ENCODE data around the gene GALE. TPM values are rescaled to one million over a fixed set of nuclear protein-coding genes. Genes with fewer than 3 reads are reported as not detected.
A peak's percentile ranks its signal among the peaks of the same experiment; 100 is the strongest.
"Not testable (repeated sequence)": the region's sequence is repeated elsewhere in the genome, so short reads cannot be mapped to it uniquely, and the experiment has no call there.

The GALE gene
- 61.6 TPM for total RNA-seq

DNA sequence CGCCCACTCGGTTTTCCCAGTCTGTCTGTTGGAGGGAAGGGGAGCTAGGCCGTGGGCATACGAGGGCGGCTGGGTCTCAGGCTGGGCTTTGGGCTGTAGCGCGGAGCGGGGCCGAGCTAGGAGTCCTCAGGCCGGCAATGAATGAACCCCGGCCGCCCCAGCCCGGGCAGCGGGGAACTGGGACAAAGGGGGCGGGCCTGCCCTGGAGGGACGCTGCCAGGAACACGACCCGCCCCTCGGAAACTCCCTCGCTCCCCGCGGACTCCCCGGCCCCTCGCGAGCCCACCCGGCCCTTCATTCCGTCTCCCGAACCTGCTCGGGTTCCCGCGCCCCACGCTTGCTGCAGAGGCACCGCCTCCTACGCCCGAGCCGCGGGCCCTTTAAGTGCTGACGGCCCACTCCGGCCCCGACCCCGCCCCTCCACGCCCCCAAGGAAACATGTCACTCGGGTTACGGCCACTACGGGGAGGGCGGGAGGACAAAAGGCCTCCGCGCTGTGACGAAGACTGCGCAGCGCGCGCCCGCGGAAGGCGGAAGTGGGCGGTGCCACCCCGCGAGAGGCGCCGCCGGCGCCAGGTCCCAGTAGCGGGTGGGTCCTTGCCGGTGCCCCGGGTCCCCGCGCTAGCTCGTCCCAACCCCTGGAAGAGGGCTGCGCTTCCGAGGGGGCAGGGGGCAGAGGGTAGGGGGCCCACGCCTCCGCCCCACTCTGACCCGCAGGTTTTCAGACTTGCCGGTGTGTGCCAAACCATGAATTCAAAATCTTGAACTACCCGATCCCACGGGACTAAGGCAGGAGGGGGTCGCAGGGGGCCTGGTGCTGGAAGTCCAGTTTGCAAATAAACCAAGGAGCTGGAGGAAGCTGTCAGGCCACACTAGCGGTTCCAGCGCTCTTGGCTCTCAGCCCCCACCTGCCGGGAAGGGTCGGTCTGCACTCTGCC lies at the start of gene GALE:
TSS of gene GALE (minus strand) at position 355 of the 938 bp plus-strand sequence. CDS start 1,747 bp downstream, outside the sequence.
- peak; percentile 89 for ATAC-seq

DNA sequence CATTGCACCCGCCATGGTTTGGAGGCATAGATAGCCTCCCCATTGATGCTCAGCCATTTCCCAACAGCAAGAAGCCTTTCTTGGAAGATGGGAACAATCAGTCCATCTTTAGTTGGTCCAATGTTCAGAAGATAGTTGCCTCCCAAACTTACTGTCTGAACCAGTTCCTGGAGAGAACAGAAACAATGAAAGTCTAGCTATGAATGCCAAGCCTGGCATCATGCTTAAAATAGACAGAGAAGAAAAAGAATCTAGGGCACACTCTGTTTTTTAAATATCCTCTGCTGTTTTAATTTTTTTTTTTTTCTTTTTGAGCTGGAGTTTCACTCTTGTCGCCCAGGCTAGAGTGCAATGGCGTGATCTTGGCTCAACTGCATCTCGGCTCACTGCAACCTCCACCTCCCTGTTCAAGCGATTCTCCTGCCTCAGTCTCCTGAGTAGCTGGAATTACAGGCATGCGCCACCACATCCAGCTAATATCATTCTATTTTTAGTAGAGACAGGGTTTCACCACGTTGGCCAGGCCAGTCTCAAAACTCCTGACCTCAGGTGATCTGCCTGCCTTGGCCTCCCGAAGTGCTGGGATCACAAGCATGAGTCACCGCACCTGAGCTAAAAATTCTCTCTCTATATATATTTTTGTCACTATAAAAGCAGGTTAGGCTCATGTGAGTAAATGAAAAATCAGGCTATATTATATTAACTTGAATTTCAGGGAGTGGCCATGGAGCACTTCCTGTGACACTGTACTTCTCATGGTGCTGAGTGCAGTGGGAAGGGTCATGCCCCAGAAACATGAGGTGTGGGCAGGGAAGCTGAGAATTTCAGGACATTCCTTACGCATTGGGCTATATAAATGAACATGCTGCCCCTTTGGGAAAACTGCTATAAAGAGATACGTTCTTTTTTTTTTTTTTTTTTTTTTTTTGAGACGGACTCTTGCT lies 48.4 kb upstream of the GALE start:
- ATAC-seq = no peak

DNA sequence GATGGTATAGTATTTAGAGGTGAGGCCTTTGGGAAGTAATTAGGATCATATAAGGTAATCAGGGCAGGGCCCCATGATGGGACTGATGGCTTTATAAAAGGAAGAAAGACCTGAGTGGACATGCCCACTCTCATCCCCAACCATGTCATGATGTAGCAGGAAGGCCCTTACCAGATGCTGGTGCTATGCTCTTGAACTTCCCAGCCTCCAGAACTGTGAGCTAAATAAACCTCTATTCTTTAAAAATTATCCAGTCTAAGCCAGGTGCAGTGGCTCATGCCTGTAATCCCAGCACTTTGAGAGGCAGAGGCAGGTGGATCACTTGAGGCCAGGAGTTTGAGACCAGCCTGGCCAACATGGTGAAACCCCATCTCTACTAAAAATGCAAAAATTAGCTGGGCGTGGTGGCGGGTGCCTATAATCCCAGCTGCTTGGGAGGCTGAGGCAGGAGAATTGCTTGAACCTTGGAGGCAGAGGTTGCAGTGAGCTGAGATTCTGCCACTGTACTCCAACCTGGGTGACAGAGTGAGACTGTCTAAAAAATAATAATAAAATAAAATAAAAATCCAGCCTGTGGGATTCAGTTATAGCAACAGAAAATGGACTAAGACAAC lies 47.0 kb upstream of the GALE start:
- ATAC-seq = not testable (repeated sequence)

- no peak for ATAC-seq
Observed at GRCh38 chr1:23845163-23845562, 44.6 kb upstream of the GALE start.

DNA sequence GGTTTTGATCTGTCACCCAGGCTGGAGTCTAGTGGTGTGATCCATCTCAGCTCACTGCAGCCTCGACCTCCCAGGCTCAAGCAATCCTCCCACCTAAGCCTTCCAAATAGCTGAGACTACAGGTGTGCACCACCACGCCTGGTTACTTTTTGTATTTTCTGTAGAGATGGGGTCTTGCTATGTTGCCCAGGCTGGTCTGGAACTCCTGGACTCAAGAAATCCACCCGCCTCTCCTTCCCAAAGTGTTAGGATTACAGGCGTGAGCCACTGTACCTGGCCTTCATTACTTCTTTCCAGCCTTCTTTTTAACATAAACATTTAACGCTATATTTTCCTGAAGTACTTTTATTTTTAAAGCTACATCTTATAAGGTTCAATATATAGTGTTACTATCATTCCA lies 43.1 kb upstream of the GALE start:
- no peak for ATAC-seq

DNA sequence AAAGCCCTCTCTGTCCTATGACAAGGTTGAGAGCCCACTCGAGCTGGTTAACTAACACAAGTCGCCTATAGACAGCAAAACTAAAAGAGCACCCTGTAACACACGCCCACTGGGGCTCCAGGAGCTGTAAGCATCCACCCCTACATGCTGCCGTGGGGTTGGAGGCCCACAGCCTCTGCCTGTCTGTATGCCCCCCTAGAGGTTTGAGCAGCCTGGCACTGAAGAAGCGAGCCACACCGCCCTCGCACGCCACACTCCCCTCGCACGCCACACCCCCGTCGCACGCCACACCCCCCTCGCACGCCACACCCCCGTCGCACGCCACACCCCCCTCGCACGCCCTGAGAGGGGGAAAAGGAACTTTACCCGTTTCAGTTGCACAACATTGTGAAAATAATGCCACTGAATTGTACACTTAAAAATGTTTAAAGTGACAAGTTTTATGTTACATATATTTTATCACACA lies 37.9 kb upstream of the GALE start:
- ATAC-seq = peak; percentile 98

DNA sequence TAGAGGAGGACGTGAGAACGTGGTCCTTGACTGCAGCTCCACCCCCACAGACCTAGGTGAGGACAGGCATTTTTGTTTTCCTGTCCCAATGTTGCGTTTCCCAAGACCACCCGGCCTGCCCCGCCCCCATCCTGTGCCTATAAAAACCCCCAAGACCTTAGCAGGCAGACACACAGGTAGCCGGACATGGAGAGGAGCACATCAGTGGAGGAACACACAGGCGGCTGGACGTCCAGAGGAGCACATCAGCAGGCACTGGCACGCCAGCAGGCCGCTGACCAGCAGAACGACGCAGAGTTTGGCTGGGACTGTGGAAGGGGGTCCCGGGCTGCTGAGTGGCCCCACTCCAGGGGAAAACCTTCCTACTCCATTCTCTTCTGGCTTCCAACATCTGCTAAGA lies 37.4 kb upstream of the GALE start:
- peak; percentile 36 for ATAC-seq

DNA sequence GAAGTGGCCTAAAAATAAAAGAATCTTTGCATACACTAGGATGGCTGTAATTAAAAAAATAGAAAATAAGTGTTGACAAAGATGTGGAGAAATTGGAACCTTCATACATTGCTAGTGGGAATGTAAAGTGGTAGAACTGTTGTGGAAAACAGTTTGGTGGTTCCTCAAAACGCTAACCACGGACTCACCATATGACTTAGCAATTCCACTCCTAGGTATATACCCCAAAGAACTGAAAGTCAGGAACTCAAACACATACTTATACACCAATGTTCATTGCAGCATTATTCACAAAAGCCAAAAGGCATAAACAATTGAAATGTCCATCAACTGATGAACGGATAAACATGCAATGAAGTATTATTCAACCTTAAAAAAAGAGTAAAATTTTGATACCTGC lies 35.5 kb upstream of the GALE start:
- no peak for ATAC-seq

GRCh38 chr1:23834156-23834555 lies 33.6 kb upstream of the GALE start:
- not testable (repeated sequence) for ATAC-seq

GRCh38 chr1:23827717-23828116 lies 27.2 kb upstream of the GALE start:
- ATAC-seq = no peak

GRCh38 chr1:23826590-23826989 lies 26.0 kb upstream of the GALE start:
- not testable (repeated sequence) for ATAC-seq

- ATAC-seq = no peak
Observed at GRCh38 chr1:23825762-23826522, 25.4 kb upstream of the GALE start.

DNA sequence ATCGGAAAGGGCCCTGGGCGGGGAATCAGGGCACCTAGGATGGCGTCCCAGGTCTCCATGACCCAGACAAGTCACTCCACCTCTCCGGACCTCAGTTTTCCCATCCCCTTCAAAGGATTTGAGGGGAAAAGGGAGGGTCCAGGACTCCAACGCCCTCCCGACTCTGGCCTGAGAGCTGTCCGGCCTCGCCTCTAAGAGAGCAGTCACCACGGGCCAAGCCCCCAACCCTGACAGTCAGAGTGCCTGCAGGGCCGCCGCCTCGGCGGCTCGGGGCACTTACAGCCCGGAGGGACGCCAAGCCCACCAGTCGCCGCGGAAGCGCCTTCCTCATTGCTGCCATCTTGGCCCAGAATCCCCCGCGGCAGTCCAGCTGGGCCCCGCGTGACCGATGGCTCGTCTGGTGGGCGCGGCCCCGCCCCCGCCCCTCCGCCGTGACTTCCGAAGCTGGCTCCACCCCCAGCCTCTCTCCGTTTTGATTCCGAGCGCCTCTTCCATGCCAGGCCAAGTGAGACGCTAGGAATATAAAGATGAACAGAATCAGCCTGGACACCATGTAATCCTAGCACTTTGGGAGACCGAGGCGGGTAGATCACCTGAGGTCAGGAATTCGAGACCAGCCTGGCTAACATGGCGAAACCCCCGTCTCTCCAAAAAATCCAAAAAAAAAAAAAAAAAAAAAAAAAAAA lies 24.7 kb upstream of the GALE start, which contains the start of gene HMGCL:
TSS of gene HMGCL (minus strand) at position 354 of the 686 bp plus-strand sequence. CDS start at position 340, 14 bp downstream.
- ATAC-seq = peak; percentile 95

- ATAC-seq = no peak
Observed at GRCh38 chr1:23824711-23825075, 24.1 kb upstream of the GALE start.

DNA sequence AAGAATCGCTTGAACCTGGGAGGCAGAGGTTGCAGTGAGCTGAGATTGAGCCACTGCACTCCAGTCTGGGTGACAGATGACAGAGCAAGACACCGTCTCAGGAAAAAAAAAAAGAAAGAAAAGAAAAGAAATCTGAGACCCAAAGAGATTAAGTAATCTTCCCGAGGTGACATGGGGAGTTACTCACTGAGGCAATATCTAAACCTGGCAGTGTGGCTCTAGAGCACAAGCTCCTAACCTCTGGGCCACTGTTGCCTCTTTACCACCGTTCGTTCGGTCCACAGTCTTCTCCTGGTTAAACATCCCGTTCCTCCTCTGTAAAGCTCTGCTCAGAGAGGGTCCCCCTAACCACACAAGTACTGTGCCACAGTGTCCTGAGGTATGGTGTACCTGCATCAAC lies 23.2 kb upstream of the GALE start:
- no peak for ATAC-seq

- ATAC-seq = no peak
Observed at GRCh38 chr1:23817633-23818032, 17.1 kb upstream of the GALE start.

DNA sequence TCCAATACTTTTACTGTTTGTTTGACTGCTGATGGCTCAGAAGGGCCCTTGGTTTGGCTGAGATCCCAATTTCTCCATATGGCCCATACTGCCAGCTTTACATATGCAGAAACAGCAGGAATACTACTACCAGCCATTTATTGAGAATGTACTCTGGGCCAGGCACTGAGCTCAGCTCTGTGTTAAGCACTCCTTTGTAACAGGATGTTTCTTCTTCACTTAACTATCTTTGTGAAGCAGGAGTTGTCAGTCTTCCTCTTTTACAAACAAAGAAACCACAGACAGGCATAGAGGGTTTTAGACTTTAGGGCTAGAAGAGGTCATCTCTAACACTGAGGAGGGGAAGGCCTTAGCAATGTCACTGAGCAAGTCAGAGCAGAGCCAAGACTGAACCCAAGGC lies 16.4 kb upstream of the GALE start:
- no peak for ATAC-seq

DNA sequence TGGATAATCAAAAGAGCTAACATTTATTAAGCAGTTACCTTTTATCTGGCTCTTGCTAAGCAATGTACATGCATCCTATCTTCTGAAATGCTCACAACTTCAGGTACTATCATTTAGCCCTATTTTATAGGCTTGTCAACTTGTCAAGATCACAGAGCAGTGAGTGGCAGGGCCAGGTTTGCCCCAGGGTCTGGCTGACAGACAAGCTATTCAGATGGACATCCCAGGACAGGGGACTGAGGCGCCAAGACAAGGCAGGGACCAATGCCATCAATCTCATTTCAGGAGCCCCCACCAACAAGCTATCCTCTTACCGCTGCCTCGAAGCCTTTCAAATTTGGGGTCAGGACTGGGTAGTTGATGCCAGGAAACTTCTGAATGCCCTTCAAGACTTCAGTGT lies 15.8 kb upstream of the GALE start:
- no peak for ATAC-seq

DNA sequence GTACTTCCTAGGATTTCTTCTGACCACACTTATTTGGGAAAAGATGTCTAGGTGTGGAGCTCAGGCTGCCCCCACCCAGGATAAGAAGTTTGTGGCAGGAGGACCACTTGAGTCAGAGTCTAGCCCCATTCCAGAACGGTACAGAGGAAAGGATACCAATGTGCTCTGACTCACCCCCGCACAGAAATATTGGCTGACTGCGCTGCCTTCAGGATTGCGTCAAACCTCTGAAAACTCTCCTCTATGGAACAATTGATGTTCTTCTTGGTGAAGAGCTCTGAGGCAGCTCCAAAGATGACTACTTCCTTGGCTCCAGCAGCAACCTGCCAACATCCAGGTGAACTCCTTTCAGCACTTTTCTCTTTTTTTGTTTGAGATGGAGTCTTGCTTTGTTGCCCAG lies 13.5 kb upstream of the GALE start:
- ATAC-seq = no peak

DNA sequence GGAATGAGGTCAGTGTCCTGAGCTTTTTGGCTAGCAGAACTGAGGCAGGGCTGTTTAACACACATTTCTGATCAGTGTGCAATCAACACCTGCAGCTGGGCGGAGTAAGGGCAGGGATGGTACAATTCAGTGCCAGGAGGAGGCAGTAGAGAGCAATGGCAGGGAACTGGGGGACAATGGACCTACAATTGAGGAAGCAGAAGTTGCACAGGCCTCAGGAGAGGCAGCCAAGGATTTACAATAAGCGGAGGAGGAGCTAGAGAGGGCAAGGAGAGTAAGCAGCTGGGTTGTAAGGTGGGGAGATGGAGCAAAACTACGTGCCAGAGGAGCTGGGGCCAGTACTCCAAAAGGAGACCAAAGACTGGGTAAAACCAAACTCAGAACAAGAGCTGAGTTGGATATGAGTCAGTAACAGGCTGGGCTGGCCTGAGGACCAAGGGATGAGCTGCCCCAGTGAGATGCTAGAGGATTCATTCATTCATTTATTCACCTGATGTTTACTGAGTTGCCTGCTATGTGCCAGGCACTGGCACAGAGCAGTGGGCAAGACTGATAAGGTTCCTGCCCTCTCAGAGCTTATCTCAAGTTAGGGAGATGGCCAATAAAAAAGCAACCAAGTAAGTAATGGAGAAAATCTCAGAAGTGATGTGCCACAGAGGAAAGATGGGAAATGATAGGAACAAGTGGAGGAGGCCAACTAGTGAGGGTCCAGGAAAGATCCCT lies 10.4 kb upstream of the GALE start:
- ATAC-seq = peak; percentile 78
